Measurements from ENCODE around the gene LHPP. TPM values are rescaled to one million over a fixed set of nuclear protein-coding genes. Genes with fewer than 3 reads are reported as not detected.

The LHPP gene
- total and polyA plus RNA-seq, 2 experiments from 2014 or later = 27.4 to 40.2 TPM

DNA sequence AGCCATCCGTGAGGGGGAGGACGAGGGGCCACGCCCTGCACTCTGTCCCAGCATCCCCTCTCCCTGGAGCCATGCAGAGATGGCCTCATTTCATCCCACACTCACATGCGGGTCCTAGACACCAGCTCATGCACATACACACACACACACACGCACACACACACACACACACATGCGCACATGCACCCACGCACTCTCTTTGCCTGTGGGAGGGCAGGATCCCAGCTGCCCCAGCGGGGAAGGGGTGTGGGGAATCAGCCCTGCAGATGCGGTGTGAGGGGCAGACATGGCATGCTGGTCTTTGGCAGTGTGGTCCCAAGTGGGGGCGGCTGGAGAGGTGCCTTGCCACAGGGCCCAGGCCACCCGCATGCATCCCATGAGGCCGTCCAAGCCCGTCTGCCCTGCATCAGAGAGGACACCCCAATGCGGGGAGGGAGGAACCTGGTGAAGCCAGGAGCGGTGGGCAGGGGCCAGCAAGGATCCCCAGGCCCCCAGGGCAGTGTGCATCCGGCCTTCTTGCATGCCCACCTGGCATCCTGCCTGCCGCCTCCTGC, 68.1 kb downstream of the LHPP start:
- ATAC-seq (peak; percentile 6), DNase-seq (ENCODE audit: low spot score) (no peak)
- Mint-ChIP-seq H3K9me3 (no peaks in the 10 kb centered on the region), H3K27ac (no peak overlapping the region), H3K4me3 (no peak overlapping the region), H3K27me3 (ENCODE audit: insufficient read depth, low read depth, poor library complexity) (peaks cover 6% of the 10 kb centered on the region), H3K36me3 (ENCODE audit: low read depth) (no peaks in the 10 kb centered on the region), H3K4me1 (peaks cover 36% of the 10 kb centered on the region)
- Histone ChIP-seq H3K36me3 (ENCODE audit: insufficient read depth) (no peaks in the 10 kb centered on the region), H3K27me3 (ENCODE audit: insufficient read depth) (no peaks in the 10 kb centered on the region), H3K27ac (ENCODE audit: low read depth) (no peak overlapping the region), H4K20me1 (replicated peaks; ENCODE audit: insufficient read depth) (no peaks in the 10 kb centered on the region), H3F3A (replicated peaks; ENCODE audit: low read depth) (0 out of 2 replicates have a peak, but pooled peaks cover 10% of the 10 kb centered on the region), H3K79me2 (replicated peaks; ENCODE audit: insufficient read depth) (no peaks in the 10 kb centered on the region), H2AFZ (no peak overlapping the region), H3K9me2 (ENCODE audit: insufficient read depth) (no peaks in the 10 kb centered on the region), H3K4me2 (no peak overlapping the region), H3K4me3 (no peak overlapping the region), H3K4me1 (ENCODE audit: insufficient read depth) (no peaks in the 10 kb centered on the region; the same call in 1 of the 2 replicates)
- TF ChIP-seq, protein P1, sequence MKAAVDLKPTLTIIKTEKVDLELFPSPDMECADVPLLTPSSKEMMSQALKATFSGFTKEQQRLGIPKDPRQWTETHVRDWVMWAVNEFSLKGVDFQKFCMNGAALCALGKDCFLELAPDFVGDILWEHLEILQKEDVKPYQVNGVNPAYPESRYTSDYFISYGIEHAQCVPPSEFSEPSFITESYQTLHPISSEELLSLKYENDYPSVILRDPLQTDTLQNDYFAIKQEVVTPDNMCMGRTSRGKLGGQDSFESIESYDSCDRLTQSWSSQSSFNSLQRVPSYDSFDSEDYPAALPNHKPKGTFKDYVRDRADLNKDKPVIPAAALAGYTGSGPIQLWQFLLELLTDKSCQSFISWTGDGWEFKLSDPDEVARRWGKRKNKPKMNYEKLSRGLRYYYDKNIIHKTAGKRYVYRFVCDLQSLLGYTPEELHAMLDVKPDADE (IDR thresholded peaks at IDR 0.05) = no peak
- no peak for TF ChIP-seq JUNB (IDR thresholded peaks at IDR 0.05; ENCODE audit: unreplicated experiment)
- no peak for TF ChIP-seq STAT1 (IDR thresholded peaks at IDR 0.05; ENCODE audit: unreplicated experiment)
- TF ChIP-seq CREB1 (CRISPR knock-in tag; IDR thresholded peaks at IDR 0.05; ENCODE audit: low read depth) = no peak
- no peak for TF ChIP-seq ZNF331 (CRISPR knock-in tag; IDR thresholded peaks at IDR 0.05; ENCODE audit: low read depth)
- TF ChIP-seq EZH2 (IDR thresholded peaks at IDR 0.05; ENCODE audit: low read depth, unreplicated experiment) = no peak
- TF ChIP-seq, protein P2, sequence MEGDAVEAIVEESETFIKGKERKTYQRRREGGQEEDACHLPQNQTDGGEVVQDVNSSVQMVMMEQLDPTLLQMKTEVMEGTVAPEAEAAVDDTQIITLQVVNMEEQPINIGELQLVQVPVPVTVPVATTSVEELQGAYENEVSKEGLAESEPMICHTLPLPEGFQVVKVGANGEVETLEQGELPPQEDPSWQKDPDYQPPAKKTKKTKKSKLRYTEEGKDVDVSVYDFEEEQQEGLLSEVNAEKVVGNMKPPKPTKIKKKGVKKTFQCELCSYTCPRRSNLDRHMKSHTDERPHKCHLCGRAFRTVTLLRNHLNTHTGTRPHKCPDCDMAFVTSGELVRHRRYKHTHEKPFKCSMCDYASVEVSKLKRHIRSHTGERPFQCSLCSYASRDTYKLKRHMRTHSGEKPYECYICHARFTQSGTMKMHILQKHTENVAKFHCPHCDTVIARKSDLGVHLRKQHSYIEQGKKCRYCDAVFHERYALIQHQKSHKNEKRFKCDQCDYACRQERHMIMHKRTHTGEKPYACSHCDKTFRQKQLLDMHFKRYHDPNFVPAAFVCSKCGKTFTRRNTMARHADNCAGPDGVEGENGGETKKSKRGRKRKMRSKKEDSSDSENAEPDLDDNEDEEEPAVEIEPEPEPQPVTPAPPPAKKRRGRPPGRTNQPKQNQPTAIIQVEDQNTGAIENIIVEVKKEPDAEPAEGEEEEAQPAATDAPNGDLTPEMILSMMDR (conservative IDR thresholded peaks at IDR 0.05; ENCODE audit: low read depth in 2 of 2) = no peak
- no peak for TF ChIP-seq ZNF114 (CRISPR knock-in tag; IDR thresholded peaks at IDR 0.05)
- TF ChIP-seq, protein P3, sequence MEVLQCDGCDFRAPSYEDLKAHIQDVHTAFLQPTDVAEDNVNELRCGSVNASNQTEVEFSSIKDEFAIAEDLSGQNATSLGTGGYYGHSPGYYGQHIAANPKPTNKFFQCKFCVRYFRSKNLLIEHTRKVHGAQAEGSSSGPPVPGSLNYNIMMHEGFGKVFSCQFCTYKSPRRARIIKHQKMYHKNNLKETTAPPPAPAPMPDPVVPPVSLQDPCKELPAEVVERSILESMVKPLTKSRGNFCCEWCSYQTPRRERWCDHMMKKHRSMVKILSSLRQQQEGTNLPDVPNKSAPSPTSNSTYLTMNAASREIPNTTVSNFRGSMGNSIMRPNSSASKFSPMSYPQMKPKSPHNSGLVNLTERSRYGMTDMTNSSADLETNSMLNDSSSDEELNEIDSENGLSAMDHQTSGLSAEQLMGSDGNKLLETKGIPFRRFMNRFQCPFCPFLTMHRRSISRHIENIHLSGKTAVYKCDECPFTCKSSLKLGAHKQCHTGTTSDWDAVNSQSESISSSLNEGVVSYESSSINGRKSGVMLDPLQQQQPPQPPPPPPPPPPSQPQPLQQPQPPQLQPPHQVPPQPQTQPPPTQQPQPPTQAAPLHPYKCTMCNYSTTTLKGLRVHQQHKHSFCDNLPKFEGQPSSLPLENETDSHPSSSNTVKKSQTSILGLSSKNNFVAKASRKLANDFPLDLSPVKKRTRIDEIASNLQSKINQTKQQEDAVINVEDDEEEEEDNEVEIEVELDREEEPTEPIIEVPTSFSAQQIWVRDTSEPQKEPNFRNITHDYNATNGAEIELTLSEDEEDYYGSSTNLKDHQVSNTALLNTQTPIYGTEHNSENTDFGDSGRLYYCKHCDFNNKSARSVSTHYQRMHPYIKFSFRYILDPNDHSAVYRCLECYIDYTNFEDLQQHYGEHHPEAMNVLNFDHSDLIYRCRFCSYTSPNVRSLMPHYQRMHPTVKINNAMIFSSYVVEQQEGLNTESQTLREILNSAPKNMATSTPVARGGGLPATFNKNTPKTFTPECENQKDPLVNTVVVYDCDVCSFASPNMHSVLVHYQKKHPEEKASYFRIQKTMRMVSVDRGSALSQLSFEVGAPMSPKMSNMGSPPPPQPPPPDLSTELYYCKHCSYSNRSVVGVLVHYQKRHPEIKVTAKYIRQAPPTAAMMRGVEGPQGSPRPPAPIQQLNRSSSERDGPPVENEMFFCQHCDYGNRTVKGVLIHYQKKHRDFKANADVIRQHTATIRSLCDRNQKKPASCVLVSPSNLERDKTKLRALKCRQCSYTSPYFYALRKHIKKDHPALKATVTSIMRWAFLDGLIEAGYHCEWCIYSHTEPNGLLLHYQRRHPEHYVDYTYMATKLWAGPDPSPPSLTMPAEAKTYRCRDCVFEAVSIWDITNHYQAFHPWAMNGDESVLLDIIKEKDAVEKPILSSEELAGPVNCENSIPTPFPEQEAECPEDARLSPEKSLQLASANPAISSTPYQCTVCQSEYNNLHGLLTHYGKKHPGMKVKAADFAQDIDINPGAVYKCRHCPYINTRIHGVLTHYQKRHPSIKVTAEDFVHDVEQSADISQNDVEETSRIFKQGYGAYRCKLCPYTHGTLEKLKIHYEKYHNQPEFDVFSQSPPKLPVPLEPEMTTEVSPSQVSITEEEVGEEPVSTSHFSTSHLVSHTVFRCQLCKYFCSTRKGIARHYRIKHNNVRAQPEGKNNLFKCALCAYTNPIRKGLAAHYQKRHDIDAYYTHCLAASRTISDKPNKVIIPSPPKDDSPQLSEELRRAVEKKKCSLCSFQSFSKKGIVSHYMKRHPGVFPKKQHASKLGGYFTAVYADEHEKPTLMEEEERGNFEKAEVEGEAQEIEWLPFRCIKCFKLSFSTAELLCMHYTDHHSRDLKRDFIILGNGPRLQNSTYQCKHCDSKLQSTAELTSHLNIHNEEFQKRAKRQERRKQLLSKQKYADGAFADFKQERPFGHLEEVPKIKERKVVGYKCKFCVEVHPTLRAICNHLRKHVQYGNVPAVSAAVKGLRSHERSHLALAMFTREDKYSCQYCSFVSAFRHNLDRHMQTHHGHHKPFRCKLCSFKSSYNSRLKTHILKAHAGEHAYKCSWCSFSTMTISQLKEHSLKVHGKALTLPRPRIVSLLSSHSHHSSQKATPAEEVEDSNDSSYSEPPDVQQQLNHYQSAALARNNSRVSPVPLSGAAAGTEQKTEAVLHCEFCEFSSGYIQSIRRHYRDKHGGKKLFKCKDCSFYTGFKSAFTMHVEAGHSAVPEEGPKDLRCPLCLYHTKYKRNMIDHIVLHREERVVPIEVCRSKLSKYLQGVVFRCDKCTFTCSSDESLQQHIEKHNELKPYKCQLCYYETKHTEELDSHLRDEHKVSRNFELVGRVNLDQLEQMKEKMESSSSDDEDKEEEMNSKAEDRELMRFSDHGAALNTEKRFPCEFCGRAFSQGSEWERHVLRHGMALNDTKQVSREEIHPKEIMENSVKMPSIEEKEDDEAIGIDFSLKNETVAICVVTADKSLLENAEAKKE (CRISPR knock-in tag; IDR thresholded peaks at IDR 0.05) = no peak
- TF ChIP-seq EZH2phosphoT487 (IDR thresholded peaks at IDR 0.05; ENCODE audit: unreplicated experiment) = no peak
- no peak for TF ChIP-seq NANOG (IDR thresholded peaks at IDR 0.05; ENCODE audit: borderline replicate concordance)

All from GM23338 (cell line).